GM12891 (cell line): ENCODE measurements around the gene DLST. TPM values are rescaled to one million over a fixed set of nuclear protein-coding genes. Genes with fewer than 3 reads are reported as not detected.

ENCODE experiments used
- DNase-seq: peaks from one replicate; pipeline ENCODE4 v3.0.0; 2011; ENCODE audit warnings: low spot score; ENCODE audit not compliant: insufficient read length
- FAIRE-seq: peaks from 2 replicates; lab custom pipeline; 2011; peaks lifted over from hg19 to GRCh38; lab: Jason Lieb, UNC
- PAX5 ChIP-seq: IDR thresholded peaks from 2 replicates; pipeline ENCODE4 v1.6.1; 2011; ENCODE audit warnings: low read length, moderate library complexity, mild to moderate bottlenecking; ENCODE audit not compliant: insufficient read depth, severe bottlenecking
- POLR2A ChIP-seq: IDR thresholded peaks from 2 replicates; pipeline ENCODE4 v1.6.1; 2011; ENCODE audit warnings: low read depth, low read length, control low read depth
- POLR2AphosphoS5 ChIP-seq: IDR thresholded peaks from 2 replicates; pipeline ENCODE4 v1.6.1; 2011; ENCODE audit warnings: low read depth, low read length, control low read depth
- POU2F2 ChIP-seq: IDR thresholded peaks from 2 replicates; pipeline ENCODE4 v1.6.1; 2011; ENCODE audit warnings: low read depth, mild to moderate bottlenecking, control low read depth, low read length, moderate library complexity
- SPI1 ChIP-seq: IDR thresholded peaks from 2 replicates; pipeline ENCODE4 v1.6.1; 2011; ENCODE audit warnings: low read depth, low read length, control low read depth
- TAF1 ChIP-seq: IDR thresholded peaks from 2 replicates; pipeline ENCODE4 v1.6.1; 2011; ENCODE audit warnings: low read depth, low read length, control low read depth
- polyA plus RNA-seq: library from polyadenylated mRNA; unstranded; fragments of >200 nt; gene quantifications from one replicate; pipeline ENCODE4 v1.2.1, GENCODE V29; 2012; ENCODE audit warnings: low read depth, missing spikeins, inconsistent platforms; ENCODE audit not compliant: missing spikeins

Gene DLST
- polyA plus RNA-seq: 56.9 TPM

- peak; percentile 91 for DNase-seq
- TF ChIP-seq TAF1 (peak; percentile 57), PAX5 (no peak), POLR2AphosphoS5 (peak; percentile 92), POLR2A (peak; percentile 91), SPI1 (no peak), POU2F2 (0 out of 2 replicates have a peak, but pooled peaks have one; percentile 43)
- peak; percentile 93 for FAIRE-seq
These were observed at the start of gene DLST for GRCh38 chr14:74881431-74882102. Gene DLST, plus strand, starts transcription at chr14:74881916. Its CDS starts 38 bp downstream, at chr14:74881954.

- TF ChIP-seq TAF1 (no peak), PAX5 (no peak), POU2F2 (no peak), POLR2A (no peak), SPI1 (no peak), POLR2AphosphoS5 (no peak)
- FAIRE-seq: no peak
- no peak for DNase-seq
These were observed 48.9 kb upstream of the DLST start for GRCh38 chr14:74832849-74833248.

- TF ChIP-seq PAX5 (no peak), TAF1 (no peak)
- DNase-seq (no peak), FAIRE-seq (peak; percentile 82)
These were observed 46.9 kb upstream of the DLST start for GRCh38 chr14:74834692-74835392.

GRCh38 chr14:74835645-74836250 is 46.0 kb upstream of the DLST start:
- TF ChIP-seq SPI1 (peak; percentile 90), POLR2A (no peak)
- no peak for DNase-seq
- FAIRE-seq: peak; percentile 64

DNA sequence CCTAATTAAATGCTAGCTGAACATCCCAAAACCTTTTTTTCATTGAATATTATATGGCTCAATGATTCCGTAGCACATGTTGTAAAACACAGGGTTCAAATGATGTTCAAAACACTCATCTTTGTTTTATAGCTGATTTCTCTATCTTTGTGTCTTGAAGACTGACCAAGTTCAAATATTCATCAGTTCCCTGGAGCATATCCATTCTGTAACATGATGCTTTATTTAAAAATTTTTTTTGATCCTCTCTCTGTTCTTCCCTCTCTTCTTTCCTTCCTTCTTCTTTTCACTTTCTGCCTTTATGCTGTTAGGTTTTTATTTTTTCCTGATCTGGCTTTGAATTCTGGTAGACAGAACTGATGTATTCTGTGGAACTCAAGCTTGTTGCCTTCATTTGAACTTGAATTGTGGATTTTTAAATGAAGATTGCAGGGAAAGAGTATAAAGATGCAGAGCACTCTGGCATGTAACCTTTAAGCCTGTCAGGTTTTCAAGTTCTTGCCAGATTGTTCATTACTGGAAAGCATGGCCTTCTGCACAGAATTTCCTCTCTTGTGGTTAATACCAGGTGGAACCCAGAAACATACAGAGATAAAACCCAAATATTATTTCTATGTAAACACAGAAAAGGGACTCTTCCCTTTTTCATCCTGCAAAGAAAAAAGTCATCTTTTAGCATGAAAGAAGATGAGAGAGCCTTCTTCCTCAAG is 45.3 kb upstream of the DLST start:
- DNase-seq (no peak), FAIRE-seq (no peak)
- TF ChIP-seq POLR2A (no peak), SPI1 (peak; percentile 36; the same call in 1 of the 2 replicates)

DNA sequence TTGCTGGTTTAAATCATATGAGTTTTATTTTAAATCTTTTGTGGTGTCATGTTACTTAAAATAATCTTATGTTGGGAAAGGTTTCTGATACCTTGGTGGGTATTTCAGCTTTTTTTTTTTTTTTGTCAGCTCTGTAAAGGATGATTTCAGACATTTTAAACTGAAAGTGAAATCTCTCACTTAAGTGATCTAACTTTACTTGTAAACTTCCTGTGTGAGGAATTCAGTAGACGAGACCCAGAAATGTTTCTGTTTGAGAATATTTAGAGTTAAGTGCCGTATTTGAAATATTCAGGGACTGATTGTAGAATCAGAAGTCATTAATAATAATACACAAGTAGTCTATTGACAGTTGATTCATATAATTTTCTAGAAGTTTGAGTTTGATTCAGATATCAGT is 43.5 kb upstream of the DLST start:
- FAIRE-seq (no peak), DNase-seq (no peak)

GRCh38 chr14:74840603-74841030 is 41.1 kb upstream of the DLST start:
- peak; percentile 73 for FAIRE-seq

More for the DNA sequence above, 43.5 kb upstream of the DLST start:
- TF ChIP-seq TAF1 (no peak), POLR2A (no peak), SPI1 (no peak), POU2F2 (no peak), PAX5 (no peak), POLR2AphosphoS5 (no peak)

DNA sequence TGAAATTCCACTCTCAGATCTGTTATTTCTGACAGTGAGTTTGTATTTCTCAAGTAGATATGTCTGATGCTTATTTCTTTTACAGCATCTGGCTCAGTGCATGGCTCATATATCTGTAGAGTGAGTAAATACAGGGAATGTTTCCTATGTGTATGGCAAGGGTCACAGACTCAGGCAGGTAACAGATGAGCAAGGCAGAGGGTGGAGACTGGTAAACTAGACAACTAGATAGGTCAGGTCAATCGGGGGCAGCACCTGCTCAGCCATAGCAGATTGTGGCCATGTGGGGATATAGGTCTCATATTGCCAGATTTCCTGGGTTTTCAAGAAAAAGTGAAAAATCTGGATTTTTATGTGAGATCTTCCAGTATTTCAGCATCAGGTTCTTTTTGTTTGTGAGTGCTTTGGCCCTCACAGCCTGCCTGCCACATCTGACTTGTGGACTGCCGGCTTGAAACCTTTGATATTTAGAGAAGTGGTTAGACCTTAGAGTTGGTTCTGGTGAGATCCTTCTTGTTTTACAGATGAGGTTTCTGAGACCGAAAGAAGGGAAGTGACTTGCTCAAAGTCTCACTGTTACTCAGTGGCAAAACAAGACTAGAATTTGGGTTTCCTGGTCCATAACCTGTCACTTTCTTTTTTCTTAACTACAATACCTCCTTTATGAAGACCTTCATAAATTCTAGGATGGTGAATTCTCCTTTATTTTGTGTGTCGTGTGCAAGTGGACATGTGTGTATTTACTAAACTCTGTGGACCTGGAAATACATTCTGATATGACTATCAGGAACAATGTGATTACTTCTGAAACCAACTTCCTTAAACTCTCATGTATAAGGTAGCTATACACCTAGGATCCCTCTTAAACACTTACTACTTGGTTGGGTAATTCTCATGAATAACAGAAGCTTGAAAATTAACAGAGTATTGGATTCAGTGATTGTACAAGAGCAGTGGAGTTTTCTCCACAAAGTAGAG is 40.2 kb upstream of the DLST start:
- TF ChIP-seq POLR2A (no peak), SPI1 (peak; percentile 97)
- FAIRE-seq (peak; percentile 90), DNase-seq (no peak)

More at GRCh38 chr14:74840603-74841030, 41.1 kb upstream of the DLST start:
- TF ChIP-seq PAX5 (peak; percentile 29), POU2F2 (0 out of 2 replicates have a peak, but pooled peaks have one; percentile 13), POLR2AphosphoS5 (no peak), POLR2A (no peak), SPI1 (no peak), TAF1 (no peak)
- no peak for DNase-seq

DNA sequence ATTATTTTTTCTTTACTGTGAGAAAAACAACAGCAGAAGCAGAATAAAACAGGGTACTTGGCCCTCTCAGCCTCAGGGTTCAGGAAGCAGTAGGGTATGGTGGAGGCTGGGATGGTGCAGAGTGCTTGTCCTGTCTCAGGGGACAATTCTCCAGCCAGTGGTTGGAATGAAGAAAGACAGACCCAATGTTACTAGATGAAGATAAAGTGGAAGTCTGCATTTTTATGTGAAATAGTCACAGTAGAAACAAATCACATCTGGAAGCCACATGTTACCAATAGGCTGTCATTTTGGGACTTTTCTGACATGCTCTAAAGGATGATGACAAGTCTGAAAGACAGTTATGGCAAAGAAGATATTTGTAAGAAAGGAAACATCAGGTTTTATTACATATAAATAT is 38.1 kb upstream of the DLST start:
- DNase-seq (no peak), FAIRE-seq (peak; percentile 51)
- TF ChIP-seq POU2F2: no peak
- TF ChIP-seq PAX5: no peak
- TF ChIP-seq POLR2AphosphoS5: no peak
- no peak for TF ChIP-seq SPI1
- no peak for TF ChIP-seq TAF1
- no peak for TF ChIP-seq POLR2A
